ENCODE results near the gene FNBP1.
"Not testable (repeated sequence)": the region's sequence is repeated elsewhere in the genome, so short reads cannot be mapped to it uniquely, and the experiment has no call there.

DNA sequence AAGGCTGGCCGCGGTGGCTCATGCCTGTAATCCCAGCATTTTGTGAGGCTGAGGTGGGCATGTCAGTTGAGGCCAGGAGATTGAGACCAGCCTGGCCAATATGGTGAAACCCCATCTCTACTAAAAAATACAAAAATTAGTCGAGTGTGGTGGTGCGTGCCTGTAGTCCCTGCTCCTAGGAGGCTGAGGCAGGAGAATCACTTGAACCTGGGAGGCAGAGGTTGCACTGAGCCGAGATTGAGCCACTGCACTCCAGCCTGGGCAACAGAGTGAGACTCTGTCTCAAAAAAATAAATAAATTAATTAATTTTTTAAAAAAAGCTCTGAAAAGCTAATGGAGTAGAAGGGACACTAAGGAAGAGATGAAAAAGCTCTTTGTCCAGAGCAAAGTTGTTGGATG, 105.1 kb downstream of the FNBP1 start:
- TF ChIP-seq POLR2A (IDR thresholded peaks at IDR 0.05; ENCODE audit: extremely low read depth, insufficient read length) = not testable (repeated sequence)
- TF ChIP-seq, protein P1, sequence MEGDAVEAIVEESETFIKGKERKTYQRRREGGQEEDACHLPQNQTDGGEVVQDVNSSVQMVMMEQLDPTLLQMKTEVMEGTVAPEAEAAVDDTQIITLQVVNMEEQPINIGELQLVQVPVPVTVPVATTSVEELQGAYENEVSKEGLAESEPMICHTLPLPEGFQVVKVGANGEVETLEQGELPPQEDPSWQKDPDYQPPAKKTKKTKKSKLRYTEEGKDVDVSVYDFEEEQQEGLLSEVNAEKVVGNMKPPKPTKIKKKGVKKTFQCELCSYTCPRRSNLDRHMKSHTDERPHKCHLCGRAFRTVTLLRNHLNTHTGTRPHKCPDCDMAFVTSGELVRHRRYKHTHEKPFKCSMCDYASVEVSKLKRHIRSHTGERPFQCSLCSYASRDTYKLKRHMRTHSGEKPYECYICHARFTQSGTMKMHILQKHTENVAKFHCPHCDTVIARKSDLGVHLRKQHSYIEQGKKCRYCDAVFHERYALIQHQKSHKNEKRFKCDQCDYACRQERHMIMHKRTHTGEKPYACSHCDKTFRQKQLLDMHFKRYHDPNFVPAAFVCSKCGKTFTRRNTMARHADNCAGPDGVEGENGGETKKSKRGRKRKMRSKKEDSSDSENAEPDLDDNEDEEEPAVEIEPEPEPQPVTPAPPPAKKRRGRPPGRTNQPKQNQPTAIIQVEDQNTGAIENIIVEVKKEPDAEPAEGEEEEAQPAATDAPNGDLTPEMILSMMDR (IDR thresholded peaks at IDR 0.05; ENCODE audit: low read depth, low read length) = not testable (repeated sequence)
- TF ChIP-seq, protein P2, sequence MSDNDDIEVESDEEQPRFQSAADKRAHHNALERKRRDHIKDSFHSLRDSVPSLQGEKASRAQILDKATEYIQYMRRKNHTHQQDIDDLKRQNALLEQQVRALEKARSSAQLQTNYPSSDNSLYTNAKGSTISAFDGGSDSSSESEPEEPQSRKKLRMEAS (IDR thresholded peaks at IDR 0.05; ENCODE audit: low read depth, low read length) = not testable (repeated sequence)
